Renal cortex interstitium (tissue), 11 donors: ENCODE results near the gene CNGB1. TPM values are rescaled to one million over a fixed set of nuclear protein-coding genes. Genes with fewer than 3 reads are reported as not detected.

Experiments used
- DNase-seq, 11 donors: peaks; one replicate each; pipeline ENCODE4 v3.0.0-alpha.2; 2013; ENCODE audit warnings: low read depth in 9 of 11, low spot score in 4 of 11; ENCODE audit errors: extremely low read depth in 1 of 11
- polyA plus RNA-seq, 3 donors: library from polyadenylated mRNA; unstranded; fragments of 120-200 nt; gene quantifications; one replicate each; pipeline ENCODE4 v1.2.1, GENCODE V29; 2013; ENCODE audit not compliant: insufficient read length in 3 of 3

CNGB1 gene
- polyA plus RNA-seq, 3 donors, result 0.11 TPM; not detected in 2

- no peak for DNase-seq
Observed at GRCh38 chr16:57959804-57960203, 11.1 kb downstream of the CNGB1 start.

- peak in 4 of 11 donors; percentile 1 to 13 (median 11) for DNase-seq
Observed at GRCh38 chr16:57959121-57959520, 11.8 kb downstream of the CNGB1 start.

- DNase-seq, result no peak
Observed at GRCh38 chr16:57958544-57958943, 12.4 kb downstream of the CNGB1 start.

DNA sequence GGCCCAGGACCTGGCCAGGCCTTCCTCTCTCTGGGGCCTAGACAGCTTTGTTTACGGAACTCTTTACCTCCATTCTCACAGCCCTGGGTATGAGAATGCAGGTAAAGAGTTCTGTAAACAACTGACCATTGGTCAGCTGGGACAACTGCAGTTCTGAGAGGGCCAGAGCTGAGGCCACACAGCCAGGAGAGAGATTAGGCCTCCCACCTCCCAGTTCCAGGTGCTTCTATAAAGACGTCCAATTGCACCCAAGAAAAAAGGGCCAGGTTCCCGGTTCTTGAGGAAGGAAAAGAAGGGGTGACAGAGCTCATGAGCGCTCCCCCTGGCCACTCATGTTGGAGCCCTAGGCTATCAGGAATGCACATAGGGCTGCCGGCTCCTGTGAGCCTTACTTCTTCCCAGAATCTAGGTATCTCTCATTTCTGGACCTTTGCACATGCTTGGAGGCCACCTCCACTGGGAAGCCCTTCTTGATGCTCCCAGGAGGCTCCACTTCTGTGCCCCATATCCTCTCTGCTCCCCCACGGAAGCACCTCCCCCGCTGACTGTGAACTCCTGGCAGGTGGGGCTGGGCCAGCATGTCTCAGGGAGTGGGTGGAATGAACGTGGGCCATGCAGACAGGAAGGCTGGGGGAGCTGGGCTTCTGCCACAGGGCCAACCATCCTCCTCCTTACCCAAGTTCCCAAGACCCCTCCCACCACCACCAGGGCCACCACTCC lies 13.1 kb downstream of the CNGB1 start:
- DNase-seq, result no peak

GRCh38 chr16:57956924-57957672 lies 13.8 kb downstream of the CNGB1 start:
- DNase-seq, result no peak

GRCh38 chr16:57956270-57956808 lies 14.6 kb downstream of the CNGB1 start:
- no peak for DNase-seq

DNA sequence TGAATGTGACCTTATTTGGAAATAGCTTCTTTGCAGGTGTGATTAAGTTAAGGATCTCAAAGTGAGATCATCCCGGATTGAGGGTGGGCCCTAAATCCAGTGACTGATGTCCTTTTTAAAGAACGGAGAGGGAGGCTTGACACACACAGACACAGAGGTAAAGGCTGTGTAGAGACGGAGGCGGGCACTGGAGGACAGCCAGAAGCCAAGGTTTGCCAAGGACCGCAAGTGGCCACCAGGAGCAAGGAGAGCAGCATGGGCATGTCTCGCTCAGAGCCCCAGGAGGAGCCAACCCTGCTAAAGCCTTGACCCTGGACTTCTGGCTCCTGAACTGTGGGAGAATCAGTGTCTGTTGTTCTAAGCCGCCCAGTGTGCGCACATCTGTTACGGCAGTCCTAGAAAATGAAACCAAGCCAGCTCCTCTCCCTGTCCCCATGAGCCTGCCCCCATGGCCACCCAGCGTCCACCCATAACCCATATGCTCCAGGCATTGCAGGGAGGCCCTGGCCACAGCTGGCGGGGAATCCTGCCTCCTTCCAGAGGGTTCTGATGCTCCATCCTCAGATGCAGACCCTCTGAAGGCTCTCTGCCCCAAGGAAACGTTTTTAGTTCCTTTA lies 15.2 kb downstream of the CNGB1 start:
- DNase-seq, result no peak

DNA sequence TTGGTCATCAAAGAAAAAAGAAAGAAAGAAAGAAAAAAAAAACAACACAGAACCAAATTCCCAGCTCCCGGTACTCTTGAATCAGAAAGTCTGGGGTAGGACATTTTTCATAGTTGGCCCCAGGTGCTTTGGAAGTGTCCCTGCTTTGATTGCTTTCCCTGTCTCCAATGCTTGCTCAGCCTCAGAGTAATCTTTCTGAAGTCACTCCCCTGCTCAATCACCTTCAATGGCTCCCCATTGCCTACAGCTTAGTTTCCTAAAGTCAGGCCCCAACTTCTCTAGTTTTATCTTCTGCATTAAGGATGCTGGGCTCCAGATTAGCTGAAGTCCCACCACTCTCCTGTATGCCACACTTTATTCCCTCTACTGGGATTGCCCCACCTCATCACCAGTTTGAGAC lies 17.1 kb downstream of the CNGB1 start:
- DNase-seq, result no peak

DNA sequence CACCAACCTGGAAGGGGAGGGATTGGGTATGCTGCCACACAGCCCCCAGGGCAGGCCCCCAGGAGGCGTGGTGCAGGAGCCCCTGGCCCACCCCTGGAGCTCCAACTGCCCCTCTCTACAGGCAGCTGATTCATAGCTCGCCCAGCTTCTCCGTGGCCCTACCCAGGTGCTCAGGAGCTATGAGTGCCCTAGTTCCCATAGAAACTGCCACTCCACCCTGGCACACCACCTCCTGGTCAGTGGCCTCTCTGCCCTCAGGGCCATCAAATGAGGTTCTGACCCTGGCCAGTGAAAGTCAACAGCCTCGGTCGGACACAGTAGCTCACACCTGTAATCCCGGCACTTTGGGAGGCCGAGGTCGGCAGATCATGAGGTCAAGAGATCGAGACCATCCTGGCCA lies 18.0 kb downstream of the CNGB1 start:
- no peak for DNase-seq

- no peak for DNase-seq
Observed at GRCh38 chr16:57951204-57951960, 19.5 kb downstream of the CNGB1 start.

- no peak for DNase-seq
Observed at GRCh38 chr16:57950382-57950781, 20.5 kb downstream of the CNGB1 start.

GRCh38 chr16:57949595-57950238 lies 21.2 kb downstream of the CNGB1 start:
- DNase-seq, result no peak

DNA sequence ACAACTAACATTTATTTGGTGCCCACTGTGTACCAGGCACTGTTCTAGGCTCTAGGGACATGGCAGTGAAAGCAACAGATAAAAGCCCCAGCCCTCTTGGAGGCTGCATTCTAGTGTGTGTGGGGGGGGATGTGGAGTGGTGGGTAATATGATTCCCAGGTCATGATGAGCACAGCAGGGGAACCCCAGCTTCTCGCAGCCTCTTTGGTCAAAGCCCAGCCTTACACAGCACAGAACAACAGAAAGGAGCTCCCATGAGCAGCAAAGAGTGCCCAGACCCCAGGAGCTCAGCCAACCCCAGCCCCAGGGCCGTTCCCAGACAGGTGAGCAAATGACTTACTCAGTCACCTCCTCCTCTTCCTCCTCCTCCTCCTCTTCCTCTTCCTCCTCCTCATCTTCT lies 21.9 kb downstream of the CNGB1 start:
- DNase-seq, result no peak

GRCh38 chr16:57948027-57948426 lies 22.9 kb downstream of the CNGB1 start:
- DNase-seq, result no peak

DNA sequence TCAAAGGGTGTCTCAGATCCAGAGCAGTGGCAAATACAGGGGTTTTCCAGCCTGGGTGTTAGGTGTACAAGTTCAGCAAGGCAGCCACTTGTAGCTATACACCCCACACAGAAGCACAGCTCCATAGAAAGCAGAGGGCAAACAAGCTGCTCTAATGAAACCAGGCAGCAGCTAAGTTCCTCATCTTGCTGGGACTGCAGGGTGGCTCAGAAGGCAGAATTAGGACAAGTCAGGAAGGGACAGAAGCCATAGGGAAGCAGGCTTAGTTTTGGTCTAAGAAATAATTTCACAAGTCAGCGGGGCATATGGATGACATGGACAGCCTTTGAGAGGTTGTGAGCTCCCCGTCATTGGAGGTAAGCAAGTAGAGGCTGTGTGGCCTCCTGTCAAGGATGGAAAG lies 23.7 kb downstream of the CNGB1 start:
- DNase-seq, result no peak

DNA sequence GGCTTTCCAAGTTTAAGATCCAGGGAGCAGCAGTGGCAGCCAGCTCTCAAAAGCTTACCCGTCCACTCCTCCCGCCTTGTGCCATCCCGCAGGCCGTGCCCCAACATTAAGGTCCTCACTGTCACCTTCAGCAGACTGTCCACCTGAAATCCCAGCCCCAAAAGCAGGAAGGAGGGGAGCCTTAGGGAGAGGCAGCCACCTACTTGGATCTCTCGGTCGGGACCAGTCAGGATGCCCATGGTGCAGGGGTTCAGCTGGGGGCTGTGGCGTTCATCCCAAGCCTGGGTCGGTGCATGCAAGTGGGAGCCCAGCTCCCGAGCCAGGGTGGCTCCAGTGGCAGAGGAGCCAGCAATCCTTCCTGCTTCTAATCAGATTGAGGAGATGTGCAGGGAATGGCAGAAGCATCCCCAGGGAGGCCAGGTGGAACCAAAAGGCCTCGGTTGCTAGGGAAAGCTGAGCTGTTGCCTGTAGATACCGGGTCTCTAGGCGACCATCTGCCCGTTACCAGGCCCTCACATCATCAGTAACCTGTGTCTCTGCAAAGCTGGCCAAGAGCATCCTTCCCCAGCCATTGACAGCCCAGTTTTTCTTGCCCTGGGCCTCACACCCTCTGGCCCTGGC lies 24.6 kb downstream of the CNGB1 start:
- no peak for DNase-seq

- no peak for DNase-seq
Observed at GRCh38 chr16:57945740-57946138, 25.2 kb downstream of the CNGB1 start.

DNA sequence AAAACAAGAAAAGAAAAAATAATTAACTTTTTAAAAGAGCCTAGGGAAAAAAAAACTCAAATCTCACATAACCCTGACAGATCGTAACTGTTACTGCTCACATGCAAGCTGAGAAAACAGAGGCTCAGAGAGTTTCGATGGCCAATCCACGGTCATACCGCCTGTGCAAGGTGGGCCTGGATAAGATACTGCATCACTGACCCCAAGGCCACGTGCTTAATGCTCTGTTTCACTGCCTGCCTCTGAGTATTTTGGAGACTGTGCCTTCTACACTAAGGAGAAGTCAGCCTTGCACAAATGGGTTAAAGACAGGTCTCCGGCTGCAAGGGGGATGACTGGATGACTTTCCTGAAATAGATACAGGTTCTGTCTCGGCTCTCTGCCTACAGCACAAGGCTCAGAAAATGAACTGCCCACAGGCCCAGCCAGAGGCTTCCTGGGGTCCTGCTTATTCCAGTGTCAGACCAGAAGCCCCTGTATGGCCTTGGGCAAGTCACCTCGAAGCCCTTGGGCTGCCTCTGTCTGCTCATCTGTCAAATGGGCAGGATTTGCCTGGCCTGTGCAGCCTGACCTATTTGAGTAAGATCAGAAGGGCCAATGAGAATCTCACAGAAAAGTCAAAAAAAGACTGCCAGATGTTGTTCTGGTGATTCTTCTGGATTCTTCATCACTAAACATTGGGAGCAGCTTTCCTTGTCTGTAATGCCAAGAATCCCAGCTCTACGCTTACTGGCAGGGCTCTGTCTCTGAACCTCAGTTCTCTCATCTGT lies 25.8 kb downstream of the CNGB1 start:
- peak in 6 of 11 donors; percentile 13 to 51 (median 34) for DNase-seq
